Common myeloid progenitor, CD34-positive (primary cell): Measurements from ENCODE around the gene RNGTT.
"Not testable (repeated sequence)": the region's sequence is repeated elsewhere in the genome, so short reads cannot be mapped to it uniquely, and the experiment has no call there.

Source experiments
- CTCF ChIA-PET: fragments of 350-600 bp; sonication (Branson Sonifier 250); formaldehyde crosslinking; loops from one replicate; lab custom pipeline; 2021; ENCODE audit warnings: antibody characterized with exemption; lab: Charles Lee
- POLR2A ChIA-PET: fragments of 350-600 bp; sonication (Branson Sonifier 250); formaldehyde crosslinking; loops from one replicate; lab custom pipeline; 2021; ENCODE audit warnings: antibody characterized with exemption; lab: Charles Lee
- DNase-seq, 3 donors: peaks; one replicate each; pipeline versions ENCODE4 v3.0.0 to v3.0.0-alpha.2; 2013
- H3K27ac ChIP-seq, 2 experiments: 1 replicate in 1 of 2; 2 replicates in 1 of 2; pipeline ENCODE4 v1.7.0; 2013; ENCODE audit warnings: inconsistent platforms in 2 of 2, low read length in 2 of 2, mild to moderate bottlenecking in 2 of 2, low read depth in 1 of 2, moderate library complexity in 1 of 2; ENCODE audit not compliant: severe bottlenecking in 2 of 2, insufficient read depth in 1 of 2, poor library complexity in 1 of 2
- H3K27me3 ChIP-seq, 5 experiments: replicated peaks in 2 of 5; 1 replicate in 3 of 5; 2 replicates in 2 of 5; pipeline versions ENCODE4 v1.6.1 to v1.7.0; 2013; ENCODE audit warnings: low read length in 4 of 5, mild to moderate bottlenecking in 2 of 5, moderate library complexity in 2 of 5, inconsistent platforms in 1 of 5; ENCODE audit not compliant: insufficient read depth in 5 of 5, control insufficient read depth in 4 of 5
- H3K36me3 ChIP-seq, 4 experiments: 1 replicate in 2 of 4; 2 replicates in 2 of 4; pipeline versions ENCODE4 v1.6.1 to v1.7.0; 2013; ENCODE audit warnings: low read length in 3 of 4, control low read depth in 1 of 4, mild to moderate bottlenecking in 1 of 4; ENCODE audit not compliant: control insufficient read depth in 4 of 4, insufficient read depth in 4 of 4
- H3K4me1 ChIP-seq, 4 experiments: 1 replicate in 3 of 4; 2 replicates in 1 of 4; pipeline versions ENCODE4 v1.6.1 to v1.7.1; 2013; ENCODE audit warnings: low read length in 3 of 4, mild to moderate bottlenecking in 3 of 4, control low read depth in 1 of 4, inconsistent platforms in 1 of 4, moderate library complexity in 1 of 4; ENCODE audit not compliant: control insufficient read depth in 4 of 4, insufficient read depth in 4 of 4; ENCODE audit errors: control extremely low read depth in 1 of 4
- H3K4me3 ChIP-seq, 7 experiments: 1 replicate in 4 of 7; 2 replicates in 3 of 7; pipeline versions ENCODE4 v1.5.1 to v1.7.0; 2013; ENCODE audit warnings: mild to moderate bottlenecking in 7 of 7, low read length in 6 of 7, moderate library complexity in 6 of 7, inconsistent platforms in 2 of 7, low read depth in 2 of 7, control low read depth in 1 of 7; ENCODE audit not compliant: insufficient read depth in 4 of 7, control insufficient read depth in 1 of 7; ENCODE audit errors: extremely low read depth in 1 of 7
- H3K9me3 ChIP-seq, 5 experiments: 1 replicate in 4 of 5; 2 replicates in 1 of 5; pipeline versions ENCODE4 v1.6.1 to v1.7.1; 2013; ENCODE audit warnings: low read length in 4 of 5, mild to moderate bottlenecking in 2 of 5, inconsistent platforms in 1 of 5, low read depth in 1 of 5, moderate library complexity in 1 of 5; ENCODE audit not compliant: control insufficient read depth in 4 of 5, insufficient read depth in 2 of 5; ENCODE audit errors: control extremely low read depth in 1 of 5
- WGBS: methylation state at CpG from one replicate; pipeline ENCODE4 v1.1.5; 2013; ENCODE audit not compliant: insufficient coverage; 5-methylcytosine and 5-hydroxymethylcytosine counted together

Gene RNGTT

GRCh38 chr6:88748141-88748540, 215.3 kb downstream of the RNGTT start:
- Histone ChIP-seq H3K36me3 (peaks cover 0 to 6% (median 1%) of the 10 kb centered on the region in 4 experiments), H3K4me1 (no peaks in the 10 kb centered on the region), H3K27ac (no peak overlapping the region), H3K27me3 (no peaks in the 10 kb centered on the region), H3K4me3 (no peak overlapping the region), H3K9me3 (no peaks in the 10 kb centered on the region)
- ChIA-PET POLR2A (no interaction called here), CTCF (no interaction called here)
- WGBS, result 100% methylated on average over 2 of the region's 2 CpGs
- no peak for DNase-seq

- ChIA-PET CTCF (interaction anchor here (1.0 kb wide), 1 partner anchor 11 kb away, joined by 3 read pairs; no protein-coding TSS in a partner anchor), POLR2A (no interaction called here)
- Histone ChIP-seq H3K9me3 (no peaks in the 10 kb centered on the region), H3K4me1 (no peaks in the 10 kb centered on the region), H3K36me3 (peaks cover 0 to 10% (median 4%) of the 10 kb centered on the region in 4 experiments), H3K27me3 (no peaks in the 10 kb centered on the region), H3K4me3 (no peak overlapping the region), H3K27ac (no peak overlapping the region)
- DNase-seq, result no peak
- WGBS, result no CpG with 5 or more reads among the region's 1 CpG
Measured at GRCh38 chr6:88741939-88742338, 221.5 kb downstream of the RNGTT start.

- WGBS, result 97% methylated on average over 5 of the region's 7 CpGs
- Histone ChIP-seq H3K9me3 (peaks cover 0 to 3% (median 0%) of the 10 kb centered on the region in 5 experiments), H3K36me3 (peaks cover 0 to 14% (median 4%) of the 10 kb centered on the region in 4 experiments), H3K4me1 (no peaks in the 10 kb centered on the region), H3K27ac (no peak overlapping the region), H3K27me3 (no peaks in the 10 kb centered on the region), H3K4me3 (no peak overlapping the region)
- no peak for DNase-seq
- ChIA-PET CTCF (no interaction called here), POLR2A (no interaction called here)
Measured at GRCh38 chr6:88741071-88741470, 222.3 kb downstream of the RNGTT start.

DNA sequence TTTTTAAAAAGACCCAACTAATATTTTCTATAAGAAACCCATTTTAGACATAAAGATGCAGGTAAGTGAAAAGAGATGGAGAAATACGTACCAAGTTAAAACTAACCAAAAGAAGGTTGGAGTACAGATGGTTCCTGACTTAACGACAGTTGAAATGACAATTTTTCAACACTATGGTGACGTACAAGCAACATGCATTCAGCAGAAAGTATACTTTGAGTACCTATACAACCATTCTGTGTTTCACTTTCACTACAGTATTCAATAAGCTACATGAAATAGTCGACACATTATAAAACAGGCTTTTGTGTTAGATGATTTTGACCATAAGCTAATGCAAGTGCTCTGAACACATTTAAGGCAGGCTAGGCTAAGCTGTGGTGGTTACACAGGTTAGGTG, 228.9 kb downstream of the RNGTT start:
- POLR2A ChIA-PET, result no interaction called here
- WGBS, result 96% methylated on average over 4 of the region's 4 CpGs
- DNase-seq, result no peak
- peaks cover 0 to 5% (median 0%) of the 10 kb centered on the region in 5 experiments for H3K9me3 ChIP-seq
- CTCF ChIA-PET, result no interaction called here
- H3K4me1 ChIP-seq, result no peaks in the 10 kb centered on the region
- H3K27me3 ChIP-seq, result no peaks in the 10 kb centered on the region
- no peak overlapping the region for H3K4me3 ChIP-seq
- no peak overlapping the region for H3K27ac ChIP-seq
- H3K36me3 ChIP-seq, result peaks cover 0 to 12% (median 4%) of the 10 kb centered on the region in 4 experiments

GRCh38 chr6:88730611-88731011, 232.8 kb downstream of the RNGTT start:
- DNase-seq, result no peak

GRCh38 chr6:88728756-88729155, 234.7 kb downstream of the RNGTT start:
- Histone ChIP-seq H3K4me3 (no peak overlapping the region), H3K4me1 (no peaks in the 10 kb centered on the region), H3K27me3 (no peaks in the 10 kb centered on the region), H3K27ac (no peak overlapping the region), H3K9me3 (peaks cover 0 to 5% (median 0%) of the 10 kb centered on the region in 5 experiments), H3K36me3 (peaks cover 0 to 5% (median under 1%) of the 10 kb centered on the region in 4 experiments)
- POLR2A ChIA-PET, result no interaction called here
- CTCF ChIA-PET, result interaction anchor here (0.6 kb wide), 1 partner anchor 1174 kb away, joined by 3 read pairs; no protein-coding TSS in a partner anchor
- WGBS, result 86% methylated on average over 7 of the region's 10 CpGs
- no peak for DNase-seq

More at GRCh38 chr6:88730611-88731011, 232.8 kb downstream of the RNGTT start:
- Histone ChIP-seq H3K4me1 (no peaks in the 10 kb centered on the region), H3K27me3 (no peaks in the 10 kb centered on the region), H3K4me3 (no peak overlapping the region), H3K36me3 (peaks cover 0 to 5% (median 0%) of the 10 kb centered on the region in 4 experiments), H3K9me3 (peaks cover 0 to 5% (median 0%) of the 10 kb centered on the region in 5 experiments), H3K27ac (no peak overlapping the region)
- WGBS, result 100% methylated on average over 4 of the region's 4 CpGs
- ChIA-PET POLR2A (no interaction called here), CTCF (no interaction called here)

- H3K27ac ChIP-seq, DNase-seq, H3K9me3 ChIP-seq, H3K4me3 ChIP-seq, CTCF ChIA-PET, POLR2A ChIA-PET, H3K4me1 ChIP-seq, H3K36me3 ChIP-seq, H3K27me3 ChIP-seq: not testable (repeated sequence)
- no CpG with 5 or more reads among the region's 1 CpG for WGBS
Measured at GRCh38 chr6:88726409-88726808, 237.0 kb downstream of the RNGTT start.
